Breast epithelium (tissue), 4 donors: Measurements from ENCODE around the gene BBS7. TPM values are rescaled to one million over a fixed set of nuclear protein-coding genes. Genes with fewer than 3 reads are reported as not detected.

Experiments used
- DNase-seq, 2 donors: peaks; one replicate each; pipeline ENCODE4 v3.0.0-alpha.2; 2019; ENCODE audit warnings: low spot score in 2 of 2
- H3K27ac ChIP-seq, 2 donors: fragments of 200-600 bp; sonication (generic) in 1 of 2; one replicate each; pipeline ENCODE4 v1.5.1; 2016 to 2019; ENCODE audit warnings: mild to moderate bottlenecking in 1 of 2
- H3K27me3 ChIP-seq, 2 donors: fragments of 200-600 bp; sonication (generic) in 1 of 2; one replicate each; pipeline versions ENCODE4 v1.5.1 to v1.6.0; 2017 to 2019; ENCODE audit warnings: control low read depth in 1 of 2, mild to moderate bottlenecking in 1 of 2
- H3K36me3 ChIP-seq: fragments of 200-600 bp; one replicate; pipeline ENCODE4 v1.5.1; 2019
- H3K4me1 ChIP-seq, 2 donors: fragments of 200-600 bp; sonication (generic); one replicate each; pipeline ENCODE4 v1.5.1; 2016 to 2019; ENCODE audit warnings: control low read depth in 1 of 2
- H3K4me3 ChIP-seq, 3 donors: fragments of 200-600 bp; sonication (generic); 1 replicate in 2 of 3; 2 replicates in 1 of 3; pipeline ENCODE4 v1.5.1; 2016 to 2019; ENCODE audit warnings: mild to moderate bottlenecking in 3 of 3, moderate library complexity in 2 of 3
- H3K9me3 ChIP-seq, 2 donors: fragments of 200-600 bp; sonication (generic) in 1 of 2; one replicate each; pipeline ENCODE4 v1.5.1; 2016 to 2019; ENCODE audit warnings: control low read depth in 1 of 2
- POLR2A ChIP-seq: fragments of 450-650 bp; IDR thresholded peaks from one replicate; pipeline ENCODE4 v1.6.1; 2016; ENCODE audit warnings: antibody characterized with exemption, mild to moderate bottlenecking, moderate library complexity
- POLR2AphosphoS5 ChIP-seq, 3 donors: sonication (generic); formaldehyde crosslinking; IDR thresholded peaks; one replicate each; pipeline ENCODE4 v1.6.1; 2017; ENCODE audit warnings: antibody characterized with exemption in 3 of 3
- intact Hi-C: fragments of 100-400 bp; cut with DNase I; formaldehyde crosslinking; loops from one replicate; pipeline ENCODE4 v1.15.1; 2023; ENCODE audit warnings: low total_unique reads
- total RNA-seq, 3 donors: library from RNA; depleted of rRNA; stranded (reverse); fragments of >200 nt; gene quantifications; one replicate each; pipeline ENCODE4 v1.1.0, GENCODE V29; 2016
- TF ChIP-seq, protein P1 (sequence below), 3 donors: fragments of 450-650 bp; IDR thresholded peaks; one replicate each; pipeline ENCODE4 v1.5.1; 2016 to 2017; ENCODE audit warnings: antibody characterized with exemption in 3 of 3, mild to moderate bottlenecking in 3 of 3, moderate library complexity in 3 of 3

BBS7 gene
- total RNA-seq, 3 donors from 2014 or later, result 12.5 to 16.0 (median 14.7) TPM

DNA sequence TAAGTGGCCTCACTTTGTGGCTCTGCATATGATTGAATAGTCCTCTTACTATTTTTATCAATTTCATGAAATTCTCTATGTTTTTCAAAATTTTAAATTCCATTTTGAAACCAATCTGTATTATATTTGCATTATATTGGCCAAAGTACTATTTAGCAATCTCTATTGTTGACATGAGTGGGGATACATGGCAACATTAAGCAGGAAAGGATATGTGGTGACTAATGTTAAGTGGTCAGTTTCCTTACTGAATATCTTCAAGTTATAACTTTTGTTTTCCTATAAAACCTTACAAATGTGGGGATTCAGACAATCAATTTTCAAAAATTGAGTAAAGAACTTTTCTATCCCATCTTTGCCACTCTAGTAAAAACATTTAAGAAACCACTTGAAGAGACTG is 10.2 kb downstream of the BBS7 start:
- H3K4me1 ChIP-seq, result no peaks in the 10 kb centered on the region
- no peak for TF ChIP-seq POLR2A
- TF ChIP-seq, protein P1, sequence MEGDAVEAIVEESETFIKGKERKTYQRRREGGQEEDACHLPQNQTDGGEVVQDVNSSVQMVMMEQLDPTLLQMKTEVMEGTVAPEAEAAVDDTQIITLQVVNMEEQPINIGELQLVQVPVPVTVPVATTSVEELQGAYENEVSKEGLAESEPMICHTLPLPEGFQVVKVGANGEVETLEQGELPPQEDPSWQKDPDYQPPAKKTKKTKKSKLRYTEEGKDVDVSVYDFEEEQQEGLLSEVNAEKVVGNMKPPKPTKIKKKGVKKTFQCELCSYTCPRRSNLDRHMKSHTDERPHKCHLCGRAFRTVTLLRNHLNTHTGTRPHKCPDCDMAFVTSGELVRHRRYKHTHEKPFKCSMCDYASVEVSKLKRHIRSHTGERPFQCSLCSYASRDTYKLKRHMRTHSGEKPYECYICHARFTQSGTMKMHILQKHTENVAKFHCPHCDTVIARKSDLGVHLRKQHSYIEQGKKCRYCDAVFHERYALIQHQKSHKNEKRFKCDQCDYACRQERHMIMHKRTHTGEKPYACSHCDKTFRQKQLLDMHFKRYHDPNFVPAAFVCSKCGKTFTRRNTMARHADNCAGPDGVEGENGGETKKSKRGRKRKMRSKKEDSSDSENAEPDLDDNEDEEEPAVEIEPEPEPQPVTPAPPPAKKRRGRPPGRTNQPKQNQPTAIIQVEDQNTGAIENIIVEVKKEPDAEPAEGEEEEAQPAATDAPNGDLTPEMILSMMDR (IDR thresholded peaks at IDR 0.05), result no peak
- intact Hi-C loops, result no loop called here
- H3K4me3 ChIP-seq, result no peak overlapping the region
- no peak for DNase-seq
- H3K27me3 ChIP-seq, result no peaks in the 10 kb centered on the region
- H3K9me3 ChIP-seq, result no peaks in the 10 kb centered on the region
- H3K36me3 ChIP-seq, result peaks cover 5% of the 10 kb centered on the region
- no peak overlapping the region for H3K27ac ChIP-seq

- Histone ChIP-seq H3K9me3 (no peaks in the 10 kb centered on the region), H3K27me3 (no peaks in the 10 kb centered on the region), H3K4me3 (no peak overlapping the region), H3K27ac (no peak overlapping the region), H3K4me1 (no peaks in the 10 kb centered on the region), H3K36me3 (no peaks in the 10 kb centered on the region)
- intact Hi-C loops, result no loop called here
- no peak for DNase-seq
- TF ChIP-seq POLR2AphosphoS5 (IDR thresholded peaks at IDR 0.05), result no peak
- TF ChIP-seq, protein P1 (IDR thresholded peaks at IDR 0.05), result no peak
- TF ChIP-seq POLR2A, result no peak
Observed at GRCh38 chr4:121851354-121851753, 18.9 kb downstream of the BBS7 start.

GRCh38 chr4:121846662-121847061 is 23.6 kb downstream of the BBS7 start:
- no peak for TF ChIP-seq POLR2A
- TF ChIP-seq, protein P1 (IDR thresholded peaks at IDR 0.05), result no peak
- TF ChIP-seq POLR2AphosphoS5 (IDR thresholded peaks at IDR 0.05), result no peak
- Histone ChIP-seq H3K36me3 (peaks cover 7% of the 10 kb centered on the region), H3K27ac (no peak overlapping the region), H3K4me1 (no peaks in the 10 kb centered on the region), H3K9me3 (no peaks in the 10 kb centered on the region), H3K4me3 (no peak overlapping the region), H3K27me3 (no peaks in the 10 kb centered on the region)
- intact Hi-C loops, result no loop called here
- no peak for DNase-seq

GRCh38 chr4:121842862-121843261 is 27.4 kb downstream of the BBS7 start:
- DNase-seq, result no peak
- H3K27ac ChIP-seq, result no peak overlapping the region
- TF ChIP-seq POLR2AphosphoS5 (IDR thresholded peaks at IDR 0.05) (no peak), POLR2A (no peak)
- TF ChIP-seq, protein P1 (IDR thresholded peaks at IDR 0.05), result no peak
- intact Hi-C loops, result no loop called here
- H3K4me1 ChIP-seq, result no peaks in the 10 kb centered on the region
- H3K27me3 ChIP-seq, result no peaks in the 10 kb centered on the region
- H3K4me3 ChIP-seq, result no peak overlapping the region
- peaks cover 7% of the 10 kb centered on the region for H3K36me3 ChIP-seq
- H3K9me3 ChIP-seq, result no peaks in the 10 kb centered on the region

GRCh38 chr4:121838136-121838535 is 32.1 kb downstream of the BBS7 start:
- Histone ChIP-seq H3K36me3 (peaks cover 10% of the 10 kb centered on the region), H3K9me3 (no peaks in the 10 kb centered on the region), H3K4me1 (no peaks in the 10 kb centered on the region), H3K27me3 (no peaks in the 10 kb centered on the region), H3K27ac (no peak overlapping the region), H3K4me3 (no peak overlapping the region)
- DNase-seq, result no peak
- no peak for TF ChIP-seq POLR2AphosphoS5 (IDR thresholded peaks at IDR 0.05)
- intact Hi-C loops, result no loop called here

DNA sequence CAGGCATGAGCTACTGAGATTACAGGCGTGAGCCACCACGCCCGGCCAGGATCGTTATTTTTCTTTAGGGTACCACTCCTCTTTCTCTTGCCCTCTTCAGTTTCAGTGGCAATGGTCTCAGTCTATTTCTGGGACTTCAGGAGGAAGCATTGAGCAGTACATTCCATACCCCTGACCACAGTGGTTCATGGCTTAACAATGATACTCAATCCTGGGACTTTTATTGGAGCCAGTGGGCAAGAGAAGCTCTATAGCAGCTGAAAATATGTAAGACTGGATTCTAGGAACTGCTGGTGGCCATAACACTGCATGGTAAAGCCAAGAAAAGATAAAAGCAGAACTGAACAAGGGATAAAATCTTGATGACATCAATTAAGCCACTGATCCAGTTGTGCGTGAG is 40.8 kb downstream of the BBS7 start:
- Histone ChIP-seq H3K27ac (no peak overlapping the region), H3K4me1 (no peaks in the 10 kb centered on the region), H3K4me3 (no peak overlapping the region), H3K9me3 (no peaks in the 10 kb centered on the region), H3K27me3 (no peaks in the 10 kb centered on the region), H3K36me3 (peaks cover 4% of the 10 kb centered on the region)
- TF ChIP-seq POLR2A (no peak), POLR2AphosphoS5 (IDR thresholded peaks at IDR 0.05) (no peak)
- TF ChIP-seq, protein P1 (IDR thresholded peaks at IDR 0.05), result no peak
- no peak for DNase-seq
- intact Hi-C loops, result no loop called here
